NCI-H2171 (cell line): ENCODE measurements around the gene REV1.
"Not testable (repeated sequence)": the region's sequence is repeated elsewhere in the genome, so short reads cannot be mapped to it uniquely, and the experiment has no call there.

Experiments used
- DNase-seq: peaks from one replicate; lab custom pipeline; 2025; lab: John Stamatoyannopoulos, UW

The REV1 gene

DNA sequence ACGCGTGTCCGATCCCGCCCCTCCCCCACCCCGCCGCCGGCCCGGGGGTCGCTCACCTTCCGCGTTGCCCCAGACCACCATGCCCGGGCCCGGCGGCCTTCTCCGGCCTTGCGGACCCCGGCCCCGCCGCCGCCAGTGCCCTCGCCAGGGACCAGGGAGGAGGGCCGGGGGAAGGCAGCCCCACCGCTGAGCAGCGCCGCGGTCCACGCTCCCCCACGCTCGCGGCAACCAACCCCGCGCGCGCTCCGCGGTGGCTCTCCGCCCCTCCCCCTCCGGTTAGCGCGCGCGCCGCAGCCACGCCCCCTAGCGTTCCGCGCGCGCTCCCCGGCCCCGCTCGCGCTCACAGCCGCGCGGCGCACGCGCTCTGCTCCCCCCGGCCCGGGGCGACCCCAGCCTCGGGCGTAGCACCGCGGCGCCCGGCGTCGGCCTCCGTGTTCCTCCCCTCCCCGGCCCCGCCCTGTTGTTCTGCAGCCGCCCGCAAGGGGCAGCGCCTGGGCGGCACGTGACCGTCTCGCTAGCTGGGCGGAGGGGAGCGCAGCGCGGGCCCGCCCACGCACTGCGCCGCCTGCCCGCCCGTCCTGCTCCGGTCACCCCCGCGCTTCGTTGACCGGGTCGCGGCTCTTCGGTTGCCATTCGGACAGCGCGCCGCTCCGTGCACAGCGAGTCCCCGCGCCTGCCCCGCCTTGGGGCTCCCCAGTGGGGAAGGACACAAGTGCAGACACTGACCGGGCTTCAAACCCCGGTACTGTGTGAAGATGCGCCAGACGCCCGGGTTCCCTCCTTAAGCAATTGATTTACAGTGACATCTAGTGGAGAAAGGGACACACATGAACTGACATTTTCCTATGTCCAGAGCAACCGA lies at the start of gene REV1:
Gene REV1, minus strand, starts transcription at position 257 of the 862 bp plus-strand sequence. CDS start 25,042 bp downstream, outside the sequence.
- DNase-seq, result peak; percentile 95

DNA sequence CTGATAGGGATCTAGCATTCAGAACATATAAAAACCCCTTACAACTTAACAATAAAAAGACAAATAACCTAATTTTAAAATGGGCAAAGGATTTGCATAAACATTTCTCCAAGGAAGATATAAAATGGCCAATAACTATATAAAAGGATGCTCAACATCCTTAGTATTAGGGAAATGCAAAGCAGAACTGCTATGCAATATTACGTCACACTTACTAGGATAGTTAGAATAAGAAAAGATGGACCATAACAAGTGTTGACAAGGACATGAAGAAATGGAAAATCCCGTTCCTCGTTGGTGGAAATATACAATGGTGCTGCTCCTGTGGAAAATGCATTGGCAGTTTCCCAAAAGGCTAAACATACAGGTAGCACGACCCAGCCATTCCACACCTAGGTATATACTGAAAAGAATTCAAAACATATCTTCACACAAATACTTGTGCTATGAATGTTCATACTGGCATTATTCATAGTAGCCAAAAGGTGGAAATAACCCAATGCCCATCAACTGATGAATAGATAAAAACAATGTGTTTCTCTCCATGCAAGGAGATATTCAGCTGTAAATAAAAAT lies 48.2 kb upstream of the REV1 start:
- DNase-seq, result no peak

- DNase-seq, result no peak
These were observed 34.2 kb upstream of the REV1 start for GRCh38 chr2:99524056-99524455.

DNA sequence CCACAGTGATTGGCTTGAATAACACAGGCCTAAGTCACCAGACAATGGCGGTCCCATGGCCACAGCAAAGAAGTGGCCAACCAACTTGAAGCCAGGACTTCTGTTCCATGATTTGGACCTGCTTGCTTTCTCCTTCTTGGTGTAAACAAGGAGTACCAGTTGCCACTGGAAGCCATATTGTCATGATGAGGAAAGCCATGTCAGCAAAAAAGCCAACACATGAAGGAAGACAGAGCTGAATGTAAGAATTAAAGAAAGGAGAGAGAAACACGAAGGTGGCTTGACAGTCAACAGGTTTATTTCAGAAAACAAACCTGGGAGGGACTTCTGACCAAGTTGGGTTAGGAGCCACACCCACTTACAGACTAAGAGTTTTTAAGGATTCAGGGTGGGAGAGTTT lies 32.3 kb upstream of the REV1 start:
- no peak for DNase-seq

- no peak for DNase-seq
These were observed 31.0 kb upstream of the REV1 start for GRCh38 chr2:99520813-99521212.

DNA sequence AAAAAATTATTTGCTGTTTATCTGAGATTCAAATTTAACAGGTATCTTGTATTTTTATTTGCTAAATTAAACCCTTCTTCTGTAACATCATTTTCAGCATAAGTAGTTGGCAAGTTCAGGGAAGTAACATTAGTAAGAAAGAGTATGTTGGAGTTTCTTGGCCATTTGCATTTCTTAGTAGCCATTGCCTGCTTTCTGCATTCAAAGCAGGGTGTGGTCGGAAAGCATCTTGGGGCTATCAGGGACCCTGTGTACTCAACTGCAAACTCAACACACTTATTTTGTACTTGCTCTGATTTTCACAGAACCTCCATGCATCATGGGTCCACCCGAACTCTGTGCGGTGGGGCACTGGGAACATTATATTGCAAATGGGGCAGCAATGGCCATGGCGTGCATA lies 30.4 kb upstream of the REV1 start:
- no peak for DNase-seq

GRCh38 chr2:99514357-99514756 lies 24.5 kb upstream of the REV1 start:
- DNase-seq, result no peak

DNA sequence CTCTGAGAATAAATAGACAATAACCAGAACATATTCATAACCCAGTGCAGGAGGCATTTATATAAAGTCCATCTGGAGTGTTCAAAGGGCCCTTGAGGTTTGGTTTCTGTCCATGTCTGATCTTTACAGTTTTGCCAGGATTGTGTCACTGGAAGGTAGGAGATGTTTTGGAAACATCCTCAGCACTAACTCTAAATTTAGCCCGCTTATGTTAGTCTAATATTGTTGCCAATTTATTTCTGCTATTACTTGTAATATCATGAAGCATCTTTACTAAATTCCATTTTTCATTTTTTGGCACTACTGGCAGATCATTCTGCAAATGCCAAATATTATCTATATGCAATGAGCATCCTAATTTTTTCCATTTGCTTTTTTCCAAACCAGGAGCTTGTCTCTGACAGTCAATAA lies 22.4 kb upstream of the REV1 start:
- no peak for DNase-seq

DNA sequence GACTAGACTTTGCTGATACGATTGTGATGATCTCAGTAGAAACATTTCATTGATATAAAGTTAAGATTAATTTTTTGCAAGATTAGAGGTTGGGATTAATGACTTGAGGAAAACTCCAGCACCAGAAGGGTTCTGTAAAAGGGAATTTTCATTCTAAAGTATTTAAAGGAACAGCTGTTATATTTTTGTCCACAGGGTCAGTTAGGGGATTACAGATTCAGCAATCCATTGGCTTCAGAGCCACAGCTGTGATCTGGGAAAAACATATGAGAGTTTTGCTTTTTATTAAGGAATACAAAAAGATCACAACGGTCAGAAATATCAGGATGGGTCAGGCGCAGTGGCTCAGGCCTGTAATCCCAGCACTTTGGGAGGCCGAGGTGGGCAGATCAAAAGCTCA lies 19.6 kb upstream of the REV1 start:
- no peak for DNase-seq

DNA sequence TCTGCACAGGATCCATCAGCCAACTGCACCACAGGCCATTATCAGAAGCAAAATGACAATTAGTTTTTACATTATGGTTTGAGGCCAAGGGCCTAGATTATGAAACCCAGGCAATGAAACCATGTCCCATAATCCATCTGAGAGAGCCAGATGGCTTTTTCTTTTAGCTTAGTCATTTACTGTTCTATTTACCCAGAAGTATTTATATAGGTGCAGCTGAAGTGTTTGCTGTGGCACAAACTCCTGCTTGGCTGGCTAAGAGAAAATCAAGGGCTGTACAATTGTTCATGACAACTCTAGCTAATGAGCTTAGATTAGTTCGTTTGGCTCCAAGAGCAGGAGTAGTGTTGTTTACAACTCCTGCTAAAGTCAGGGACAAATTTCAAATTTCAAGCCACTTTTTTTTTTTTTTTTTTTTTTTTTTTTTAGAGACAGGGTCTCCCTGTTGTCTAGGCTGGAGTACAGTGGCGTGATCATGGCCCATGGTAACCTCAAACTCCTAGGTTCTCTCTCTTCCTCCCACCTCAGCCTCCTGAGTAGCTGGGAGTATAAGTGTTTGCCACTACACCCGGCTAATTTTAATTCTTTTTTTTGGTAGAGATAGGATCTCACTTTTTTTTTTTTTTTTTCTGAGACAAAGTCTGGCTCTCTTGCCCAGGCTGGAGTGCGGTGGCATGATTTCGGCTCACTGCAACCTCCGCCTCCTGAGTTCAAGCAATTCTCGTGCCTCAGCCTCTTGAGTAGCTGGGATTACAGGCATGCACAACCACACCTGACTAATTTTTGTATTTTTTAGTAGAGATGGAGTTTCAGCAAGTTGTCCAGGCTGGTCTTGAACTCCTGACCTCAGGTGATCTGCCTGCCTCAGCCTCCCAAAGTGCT lies 18.4 kb upstream of the REV1 start:
- peak; percentile 36 for DNase-seq

DNA sequence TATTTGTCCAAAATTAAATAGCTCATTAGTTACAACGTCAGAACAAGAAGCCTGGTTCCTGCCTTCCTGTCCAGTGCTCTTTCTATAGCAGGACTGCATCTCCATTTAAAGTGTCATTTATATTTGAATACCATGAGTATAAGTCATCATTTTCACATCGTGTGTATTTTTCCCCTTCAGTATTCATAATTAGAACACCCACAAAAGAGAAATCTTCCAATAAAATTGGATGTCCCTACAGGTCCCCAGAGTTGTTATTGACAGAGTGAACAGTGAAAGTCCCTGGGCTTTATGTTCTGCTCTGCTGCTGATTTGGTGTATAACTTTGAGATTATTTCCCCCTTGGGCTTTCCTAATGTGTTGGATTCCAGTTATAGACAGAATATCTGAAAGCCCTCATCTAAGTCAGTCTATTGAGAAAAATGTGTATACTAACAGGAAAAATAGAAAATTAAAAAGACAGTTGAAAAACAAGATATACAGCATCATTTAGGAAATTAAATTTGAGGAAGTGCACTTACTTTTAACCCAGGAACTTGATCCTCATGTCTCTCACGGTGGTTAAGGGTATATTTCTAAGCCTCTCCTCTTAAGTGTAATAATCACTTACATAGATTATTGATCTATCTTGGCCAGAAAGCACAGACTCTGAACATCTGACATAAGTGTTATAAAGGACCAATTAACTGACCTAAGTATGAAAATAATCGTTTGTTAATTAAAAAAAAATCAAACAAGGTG lies 15.2 kb upstream of the REV1 start:
- DNase-seq, result no peak

DNA sequence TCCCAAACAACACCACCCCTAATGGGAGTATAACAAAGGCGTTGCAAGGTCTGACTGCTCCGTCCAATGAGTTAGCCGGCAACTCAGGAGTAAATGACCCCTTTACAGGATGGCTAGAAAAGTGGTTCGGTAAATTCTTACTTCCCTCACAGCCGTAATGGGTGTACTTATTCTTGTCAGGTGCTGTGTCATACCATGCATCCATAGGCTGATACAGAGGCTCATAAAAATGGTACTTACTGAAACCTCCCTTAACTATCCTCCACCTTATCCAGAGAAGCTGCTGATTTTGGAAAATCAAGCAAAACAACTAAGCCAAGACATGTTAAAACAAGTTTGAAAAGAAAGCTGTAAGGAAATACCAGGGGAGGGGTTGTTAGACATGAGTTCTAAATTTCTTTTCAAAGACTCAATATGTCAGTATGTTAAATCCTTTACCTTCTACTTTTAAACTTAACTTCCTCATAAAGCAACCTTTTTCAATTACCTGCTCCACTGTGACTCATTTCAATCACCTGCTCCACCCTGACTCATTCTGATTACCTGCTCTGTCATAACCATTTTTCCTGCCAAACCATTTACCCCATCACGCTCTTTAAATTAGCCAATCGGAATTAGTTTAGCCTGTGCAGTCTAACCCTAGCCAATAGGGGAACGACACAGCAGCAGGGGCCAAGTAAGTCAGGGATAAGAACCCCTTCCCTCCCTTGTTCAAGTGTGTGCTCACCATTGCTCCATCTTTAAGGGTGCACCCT lies 14.0 kb upstream of the REV1 start:
- not testable (repeated sequence) for DNase-seq

- no peak for DNase-seq
These were observed 6.2 kb upstream of the REV1 start for GRCh38 chr2:99496021-99496420.

DNA sequence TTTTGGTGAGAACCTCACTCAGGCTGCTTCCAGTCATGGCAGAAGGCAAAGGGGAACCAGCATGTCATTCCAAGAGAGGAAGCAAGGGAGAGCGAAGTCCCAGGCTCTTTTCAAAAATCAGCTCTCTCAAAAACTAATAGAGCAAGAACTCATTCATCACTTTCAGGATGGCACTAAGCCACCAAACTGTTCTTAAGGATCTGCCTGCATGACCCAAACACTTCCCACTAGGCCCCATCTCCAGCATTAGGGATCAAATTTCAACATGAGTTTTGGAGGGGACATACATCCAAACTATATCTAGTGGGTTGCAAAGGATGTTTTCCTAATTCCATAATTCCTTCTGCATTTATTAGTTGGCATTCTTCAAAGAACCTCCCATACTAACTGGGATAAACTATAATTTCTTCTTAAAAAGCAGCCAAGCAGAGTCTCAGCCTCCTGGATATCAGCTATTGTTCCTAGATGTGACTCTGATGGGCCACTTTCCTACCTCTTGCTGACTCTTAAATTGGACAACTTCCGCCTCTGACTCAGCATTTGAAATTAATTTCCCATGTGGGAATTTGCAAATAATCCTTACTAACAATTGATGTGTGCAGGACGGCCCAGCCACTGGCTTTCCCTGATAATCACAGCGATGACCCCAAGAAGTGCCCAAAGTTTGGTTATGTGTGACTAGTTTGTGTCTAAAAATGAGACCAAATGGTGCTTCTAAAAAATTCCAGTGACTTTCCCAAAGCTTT lies 5.5 kb upstream of the REV1 start:
- no peak for DNase-seq

- no peak for DNase-seq
These were observed 2.9 kb upstream of the REV1 start for GRCh38 chr2:99492721-99493120.

DNA sequence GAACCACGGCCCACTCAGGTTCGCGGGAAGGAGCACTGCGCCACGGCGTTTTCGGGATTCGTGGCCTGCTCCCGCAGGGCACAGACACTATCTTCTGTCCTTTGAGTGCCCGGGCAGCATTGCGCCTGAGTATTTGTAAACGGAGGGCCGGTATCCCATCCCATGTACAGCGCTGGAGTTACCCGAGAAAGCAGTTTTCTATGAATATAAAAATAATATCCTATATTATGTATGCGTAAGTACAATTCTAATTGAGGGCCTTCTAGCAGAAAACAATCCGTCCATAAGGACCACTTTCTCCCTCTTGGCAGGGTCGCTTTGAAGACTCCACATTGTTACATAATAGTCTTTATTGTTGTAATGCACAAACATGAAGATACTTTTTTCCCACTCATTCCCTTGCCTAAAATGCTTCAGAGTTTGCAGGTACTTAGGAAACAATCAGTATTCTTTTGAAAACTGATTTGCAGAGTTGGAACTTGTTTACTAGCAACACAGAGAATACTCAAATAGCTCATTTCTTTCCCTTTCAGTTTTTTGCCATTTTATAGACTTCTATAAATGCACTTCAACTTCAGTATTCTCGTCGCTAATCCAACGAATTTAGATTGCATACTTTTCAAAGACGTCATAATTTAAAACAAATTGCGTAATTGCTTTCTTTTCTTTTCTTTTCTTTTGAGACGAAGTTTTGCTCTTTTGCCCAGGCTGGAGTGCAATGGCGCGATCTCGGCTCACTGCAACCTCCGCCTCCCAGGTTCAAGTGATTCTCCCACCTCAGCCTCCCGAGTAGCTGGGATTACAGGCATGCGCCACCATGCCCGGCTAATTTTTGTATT lies 1.0 kb upstream of the REV1 start:
- no peak for DNase-seq

GRCh38 chr2:99489063-99489760 lies 605 bp downstream of the REV1 start:
- DNase-seq, result no peak

- DNase-seq, result no peak
These were observed 1.2 kb downstream of the REV1 start for GRCh38 chr2:99488539-99489062.

DNA sequence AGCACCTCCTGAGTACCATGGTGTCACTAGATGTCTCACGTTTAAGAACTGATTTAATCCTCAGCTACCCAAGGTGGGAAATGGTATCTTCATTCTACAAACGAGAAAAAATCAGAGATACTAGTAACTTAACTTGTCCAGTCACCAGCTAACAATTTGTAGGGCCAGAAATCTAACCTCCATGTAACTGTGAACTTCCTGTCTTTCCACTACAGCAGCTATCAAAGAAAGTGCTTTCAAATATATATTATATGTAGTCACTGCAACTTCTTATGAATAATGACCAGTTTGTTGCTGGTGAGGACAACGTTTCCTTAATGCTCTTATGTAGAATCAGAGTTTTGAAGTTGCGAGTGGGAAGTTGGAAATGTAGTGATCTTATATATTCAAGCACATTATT lies 1.9 kb downstream of the REV1 start:
- no peak for DNase-seq
